HG02973 (cell line): Measurements from ENCODE around the gene SP7.
"Not testable (repeated sequence)": the region's sequence is repeated elsewhere in the genome, so short reads cannot be mapped to it uniquely, and the experiment has no call there.

Source experiments
- ATAC-seq: cut with Tn5 transposase; IDR thresholded peaks from one replicate; pipeline ENCODE4 v1.9.1; 2021; ENCODE audit warnings: moderate library complexity; ENCODE audit not compliant: unreplicated experiment

SP7 gene

GRCh38 chr12:53336181-53336681, at the start of gene SP7:
TSS of gene SP7 (minus strand) at chr12:53336354. CDS start at chr12:53335646, 708 bp downstream.
- ATAC-seq = no peak

DNA sequence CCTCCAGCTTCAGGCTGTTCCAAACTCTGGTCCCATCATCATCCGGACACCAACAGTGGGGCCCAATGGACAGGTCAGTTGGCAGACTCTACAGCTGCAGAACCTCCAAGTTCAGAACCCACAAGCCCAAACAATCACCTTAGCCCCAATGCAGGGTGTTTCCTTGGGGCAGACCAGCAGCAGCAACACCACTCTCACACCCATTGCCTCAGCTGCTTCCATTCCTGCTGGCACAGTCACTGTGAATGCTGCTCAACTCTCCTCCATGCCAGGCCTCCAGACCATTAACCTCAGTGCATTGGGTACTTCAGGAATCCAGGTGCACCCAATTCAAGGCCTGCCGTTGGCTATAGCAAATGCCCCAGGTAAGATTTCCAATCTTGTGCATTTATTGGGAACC, 47.1 kb upstream of the SP7 start:
- ATAC-seq = no peak

GRCh38 chr12:53381731-53382630, 45.8 kb upstream of the SP7 start:
- no peak for ATAC-seq

GRCh38 chr12:53380794-53381730, 44.9 kb upstream of the SP7 start:
- no peak for ATAC-seq

DNA sequence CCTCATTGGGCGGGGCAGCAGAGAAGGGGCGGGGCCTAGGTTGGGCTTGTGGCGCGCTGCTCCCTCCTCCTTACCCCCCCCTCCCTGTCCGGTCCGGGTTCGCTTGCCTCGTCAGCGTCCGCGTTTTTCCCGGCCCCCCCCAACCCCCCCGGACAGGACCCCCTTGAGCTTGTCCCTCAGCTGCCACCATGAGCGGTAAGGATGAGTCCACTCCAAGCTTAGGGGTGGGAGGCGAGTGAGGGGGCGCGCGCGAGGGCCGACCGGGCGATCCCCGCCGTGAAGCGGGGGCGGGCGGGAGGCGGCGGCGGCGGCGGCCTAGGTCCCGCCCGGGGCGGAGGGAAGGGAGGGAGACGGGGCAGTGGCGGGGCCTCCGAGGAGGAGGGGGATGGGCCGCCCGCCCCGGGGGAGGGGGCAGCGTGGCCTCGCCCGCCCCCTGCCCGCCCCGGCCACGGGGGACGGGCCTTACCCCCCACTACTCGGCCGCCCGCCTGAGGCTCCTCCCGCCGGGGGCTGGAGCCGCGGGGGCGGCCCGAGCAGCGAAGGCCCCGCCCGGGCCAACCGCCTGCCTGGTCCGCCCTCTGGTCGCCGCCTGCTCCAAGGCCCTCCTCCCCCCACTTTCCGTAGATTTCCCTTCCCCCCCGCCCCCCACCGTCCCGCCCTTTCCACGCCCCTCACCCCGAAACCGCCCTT, 44.1 kb upstream of the SP7 start, which contains the start of gene SP1:
Gene SP1, plus strand, starts transcription at position 73 of the 690 bp plus-strand sequence. Its CDS starts 116 bp downstream, at position 189.
- ATAC-seq = peak; percentile 40

DNA sequence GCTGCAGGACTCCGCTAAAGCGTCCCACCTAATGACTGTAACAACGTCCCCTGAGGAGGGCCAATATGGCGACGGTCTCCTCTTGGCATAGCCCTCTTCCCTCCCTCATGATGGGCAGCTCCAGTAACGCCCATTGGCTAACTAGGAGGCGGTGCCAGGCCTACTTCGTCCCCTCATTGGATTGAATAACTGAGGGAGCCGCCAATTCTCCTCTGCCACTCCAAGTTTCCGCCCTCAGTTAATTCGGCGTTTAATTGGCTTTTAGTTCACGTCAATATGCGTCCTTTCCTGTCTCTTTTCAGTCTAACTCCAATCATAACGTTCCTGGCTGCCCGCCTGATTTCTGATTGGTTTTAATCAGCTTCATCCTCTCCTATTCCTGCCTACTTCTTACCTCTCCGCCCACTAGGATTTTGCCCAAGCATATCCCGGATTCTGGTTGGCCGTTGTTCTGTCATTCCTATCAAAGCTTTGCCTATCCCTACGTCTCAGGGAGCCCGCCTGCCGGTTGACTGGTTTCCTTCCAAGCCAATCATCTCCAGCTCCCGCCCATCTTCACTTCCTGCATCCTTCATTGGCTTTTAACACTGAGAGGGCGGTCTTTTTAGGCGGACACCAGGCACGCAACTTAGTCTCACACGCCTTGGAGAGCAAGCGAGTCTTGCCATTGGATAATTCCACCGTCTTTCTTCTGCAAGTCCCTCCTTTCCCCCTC, 43.4 kb upstream of the SP7 start:
- ATAC-seq = peak; percentile 64

DNA sequence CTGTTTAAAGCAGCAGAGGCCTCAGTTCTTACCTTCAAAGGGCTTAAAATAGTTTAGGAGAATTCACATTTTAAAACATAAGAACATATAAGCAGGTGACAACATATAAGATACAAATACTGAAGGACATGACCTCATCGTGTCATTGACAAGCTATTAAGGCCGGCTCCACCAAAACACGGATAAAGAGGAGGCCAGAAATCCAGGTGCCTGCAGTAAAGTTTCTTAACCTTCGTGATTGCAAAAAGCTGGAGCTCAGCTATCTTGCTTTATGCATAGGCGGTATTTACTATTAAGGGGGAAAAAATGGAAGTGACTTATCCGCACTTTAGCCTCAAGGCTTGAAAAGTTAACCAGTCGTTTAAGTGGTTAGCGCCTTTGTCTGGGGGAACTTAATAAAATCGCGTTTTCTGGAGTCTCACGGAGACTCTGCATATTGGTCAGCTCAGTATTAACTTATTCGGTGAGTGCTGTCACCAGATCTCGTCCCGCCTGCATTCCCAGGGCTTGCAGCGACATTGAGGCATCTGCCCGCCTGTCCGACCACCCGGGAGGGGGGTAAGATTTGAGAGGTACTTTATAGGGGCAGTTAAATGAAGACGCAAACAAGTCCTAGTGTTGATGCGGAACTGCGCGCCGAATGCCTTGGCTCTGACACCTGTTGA, 42.7 kb upstream of the SP7 start:
- ATAC-seq = no peak

- ATAC-seq = no peak
Observed at GRCh38 chr12:53378222-53378621, 42.1 kb upstream of the SP7 start.

GRCh38 chr12:53376747-53377146, 40.6 kb upstream of the SP7 start:
- ATAC-seq = no peak

- not testable (repeated sequence) for ATAC-seq
Observed at GRCh38 chr12:53374277-53374676, 38.1 kb upstream of the SP7 start.

GRCh38 chr12:53373554-53374133, 37.5 kb upstream of the SP7 start:
- ATAC-seq = not testable (repeated sequence)

DNA sequence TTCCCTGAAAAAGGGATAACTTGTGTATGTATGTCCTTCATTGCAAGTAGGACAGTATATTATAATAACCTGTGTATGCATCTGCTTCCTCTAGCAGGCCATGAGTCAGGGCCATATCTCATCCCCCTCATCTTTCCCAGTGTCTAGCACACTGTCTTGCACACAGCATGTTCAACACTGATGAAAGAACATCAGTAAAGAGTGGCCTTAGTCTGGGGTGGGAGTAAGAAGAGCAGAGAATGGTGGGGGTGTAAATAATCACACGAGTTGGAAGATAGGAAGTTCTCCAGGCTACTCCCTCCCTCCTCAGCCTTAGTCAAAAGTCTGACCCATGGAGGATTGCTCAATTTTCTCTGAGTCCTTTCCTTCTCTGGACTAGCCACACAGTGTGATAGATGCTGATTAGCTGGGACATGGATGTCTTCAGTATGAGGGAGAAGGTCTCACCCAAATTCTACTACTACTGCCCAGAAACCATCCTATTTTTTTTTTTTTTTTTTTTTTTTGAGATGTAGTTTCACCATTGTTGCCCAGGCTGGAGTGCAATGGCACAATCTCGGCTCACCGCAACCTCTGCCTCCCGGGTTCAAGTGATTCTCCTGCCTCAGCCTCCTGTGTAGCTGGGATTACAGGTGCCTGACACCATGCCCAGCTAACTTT, 29.2 kb upstream of the SP7 start:
- ATAC-seq = no peak

DNA sequence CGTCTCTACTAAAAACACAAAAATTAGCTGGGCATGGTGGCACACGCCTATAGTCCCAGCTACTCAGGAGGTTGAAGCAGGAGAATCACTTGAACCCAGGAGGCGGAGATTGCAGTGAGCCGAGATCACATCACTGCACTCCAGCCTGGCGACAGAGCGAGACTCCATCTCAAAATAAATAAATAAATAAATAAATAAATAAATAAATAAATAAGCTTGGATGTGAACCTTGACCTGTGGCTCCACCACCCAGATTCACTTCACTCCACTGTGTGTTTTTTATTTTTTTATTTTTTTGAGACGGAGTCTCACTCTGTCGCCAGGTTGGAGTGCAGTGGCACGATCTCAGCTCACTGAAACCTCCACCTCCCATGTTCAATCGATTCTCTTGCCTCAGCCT, 25.5 kb upstream of the SP7 start:
- ATAC-seq = not testable (repeated sequence)

DNA sequence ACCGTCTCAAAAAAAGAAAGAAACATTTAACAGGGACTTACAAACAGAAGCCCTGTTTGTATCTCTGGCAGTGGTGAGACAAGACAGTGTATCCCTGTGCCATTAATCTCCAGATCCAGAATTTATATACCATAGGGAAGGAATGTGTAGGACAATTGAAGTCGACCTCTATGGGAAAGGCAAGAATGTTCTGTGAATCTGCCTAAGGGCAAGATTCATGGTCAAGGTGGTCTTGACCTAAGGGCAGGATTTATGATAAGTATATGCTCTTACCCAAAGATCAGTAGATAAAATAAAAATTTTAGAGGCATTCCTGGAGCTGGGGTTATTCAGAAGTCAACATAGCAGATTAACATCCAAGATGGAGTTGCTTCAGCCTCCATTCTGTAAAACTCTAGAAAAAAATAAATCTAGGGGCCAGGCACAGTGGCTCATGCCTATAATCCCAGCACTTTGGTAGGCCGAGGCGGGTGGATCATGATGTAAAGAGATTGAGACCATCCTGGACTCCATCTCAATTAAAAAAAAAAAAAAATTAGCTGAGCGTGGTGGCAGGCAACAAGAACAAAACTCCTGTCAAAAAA, 22.8 kb upstream of the SP7 start:
- ATAC-seq = no peak

GRCh38 chr12:53355121-53355520, 19.0 kb upstream of the SP7 start:
- ATAC-seq = no peak

DNA sequence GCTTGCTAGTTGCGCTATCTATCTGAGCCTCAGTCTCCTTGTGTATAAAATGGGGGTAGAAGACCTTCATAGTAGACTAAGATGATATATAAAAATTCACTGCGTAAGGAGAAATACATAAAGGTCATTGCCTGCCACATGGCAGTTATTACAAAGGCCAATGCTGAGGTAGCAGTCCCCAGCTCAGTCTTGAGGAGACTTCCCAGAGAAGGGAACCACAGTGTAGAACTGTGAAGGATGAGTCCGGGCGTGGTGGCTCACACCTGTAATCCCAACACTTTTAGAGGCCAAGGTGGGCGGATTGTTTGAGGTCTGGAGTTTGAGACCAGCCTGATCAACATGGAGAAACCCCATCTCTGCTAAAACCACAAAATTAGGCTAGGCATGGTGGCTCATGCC, 17.1 kb upstream of the SP7 start:
- ATAC-seq = no peak

- ATAC-seq = no peak
Observed at GRCh38 chr12:53352331-53353256, 16.4 kb upstream of the SP7 start.
